Forelimb muscle (tissue), 1 donor: ENCODE measurements around the gene METAP2. TPM values are rescaled to one million over a fixed set of nuclear protein-coding genes. Genes with fewer than 3 reads are reported as not detected.

Experiments used
- DNase-seq: peaks from one replicate; pipeline ENCODE4 v3.0.0-alpha.2; 2013; ENCODE audit warnings: low read depth
- polyA plus RNA-seq: library from polyadenylated mRNA; unstranded; fragments of 120-200 nt; gene quantifications from one replicate; pipeline ENCODE4 v1.2.1, GENCODE V29; 2013; ENCODE audit not compliant: insufficient read length

The METAP2 gene
- polyA plus RNA-seq, 1 donor, result 123 TPM

DNA sequence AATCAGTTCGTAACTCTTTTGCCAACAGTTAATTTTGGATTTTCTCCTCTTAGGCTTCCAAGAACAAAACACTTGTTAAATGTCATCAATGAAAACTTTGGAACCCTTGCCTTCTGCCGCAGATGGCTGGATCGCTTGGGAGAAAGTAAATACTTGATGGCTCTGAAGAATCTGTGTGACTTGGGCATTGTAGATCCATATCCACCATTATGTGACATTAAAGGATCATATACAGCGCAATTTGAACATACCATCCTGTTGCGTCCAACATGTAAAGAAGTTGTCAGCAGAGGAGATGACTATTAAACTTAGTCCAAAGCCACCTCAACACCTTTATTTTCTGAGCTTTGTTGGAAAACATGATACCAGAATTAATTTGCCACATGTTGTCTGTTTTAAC, 39.6 kb downstream of the METAP2 start:
- no peak for DNase-seq

DNA sequence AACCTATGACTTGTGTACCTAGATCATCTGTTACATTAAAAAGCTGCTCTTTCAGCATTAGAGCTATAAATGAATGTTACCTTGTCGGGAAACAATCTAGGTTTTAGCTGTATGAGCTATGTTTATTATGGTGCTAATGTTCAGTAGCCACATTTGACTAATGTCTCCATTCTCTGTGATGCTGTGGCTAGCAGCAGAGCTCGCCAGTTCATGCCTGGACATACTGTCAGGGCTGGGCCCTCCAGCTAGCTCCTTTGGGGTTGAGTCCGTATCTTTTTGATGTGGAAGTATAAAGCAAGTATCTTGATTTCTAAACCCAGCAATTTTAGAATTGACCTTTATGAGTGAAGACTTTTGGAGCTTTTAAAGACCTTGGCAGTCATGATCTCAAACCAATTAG, 41.2 kb downstream of the METAP2 start:
- DNase-seq, result no peak

DNA sequence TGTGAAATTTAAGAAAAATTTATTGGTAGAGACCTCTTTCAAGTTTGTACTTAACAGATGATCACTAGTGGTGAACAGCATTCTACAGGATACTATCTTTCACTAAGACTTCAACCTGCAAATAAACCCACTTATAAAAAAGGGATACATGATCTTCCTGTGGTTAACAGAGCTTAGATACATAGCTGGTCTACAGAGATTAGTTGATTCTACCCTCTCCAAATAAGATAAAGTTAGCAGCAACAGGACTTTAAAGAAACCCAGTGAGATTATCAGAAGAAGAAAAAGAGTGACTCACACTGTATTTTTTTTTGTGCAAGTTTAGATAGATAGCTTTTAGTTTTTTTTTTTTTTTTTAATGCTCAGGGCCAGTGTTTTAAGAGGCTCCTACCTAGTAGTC, 42.8 kb downstream of the METAP2 start:
- DNase-seq, result no peak

DNA sequence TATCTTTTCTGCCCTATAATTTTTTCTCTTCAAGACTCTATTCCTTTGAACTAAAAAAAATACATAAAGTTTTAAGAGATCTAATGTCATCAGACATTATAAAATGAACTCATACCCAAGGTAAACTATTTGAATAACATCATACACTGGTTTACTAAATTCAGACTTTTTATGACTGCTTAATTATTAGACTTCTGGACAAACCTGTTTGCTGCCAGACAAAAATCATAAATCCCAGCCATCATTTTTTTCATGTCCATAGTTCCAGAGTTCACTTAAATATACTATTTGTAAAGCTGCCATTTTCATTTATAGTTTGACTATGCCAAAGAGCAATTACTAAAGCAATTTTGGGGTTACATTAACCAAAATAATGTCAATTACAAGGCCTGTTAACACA, 43.3 kb downstream of the METAP2 start:
- DNase-seq, result no peak

DNA sequence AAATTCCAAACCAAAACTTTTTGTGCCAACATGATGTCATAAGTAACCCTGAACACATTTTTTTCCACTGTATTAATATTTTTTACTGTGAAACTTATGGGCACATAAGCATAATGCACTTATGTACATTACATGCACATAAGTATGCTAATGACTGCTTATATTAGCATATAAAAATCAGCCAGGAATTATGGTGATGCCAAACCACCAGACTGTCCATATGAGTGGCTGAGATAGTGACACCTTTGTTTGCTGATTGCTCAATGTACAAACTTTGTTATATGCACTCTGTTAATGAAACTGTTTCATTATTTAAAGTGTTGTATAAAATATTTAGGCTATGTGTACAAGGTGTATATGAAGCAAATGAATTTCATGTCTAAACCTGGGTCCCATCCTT, 45.0 kb downstream of the METAP2 start:
- no peak for DNase-seq

DNA sequence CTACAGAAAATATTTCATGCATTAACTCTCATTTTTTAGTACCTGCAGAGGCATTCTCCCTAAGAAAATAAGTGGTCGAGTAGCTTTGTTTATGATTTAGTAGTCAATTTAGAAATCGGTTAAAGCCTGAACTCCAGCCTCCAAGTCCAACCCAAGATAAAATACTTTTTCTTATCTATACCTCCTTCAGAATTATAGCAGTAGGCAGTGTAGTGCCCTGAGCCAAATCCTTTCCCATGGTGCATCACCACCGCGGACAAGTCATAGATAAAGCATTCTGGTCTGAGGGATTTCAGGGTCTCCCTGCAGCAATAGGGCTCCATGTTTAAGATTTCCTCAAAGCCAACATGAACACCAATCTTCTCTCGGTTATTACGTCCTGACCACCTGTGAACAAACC, 46.9 kb downstream of the METAP2 start:
- no peak for DNase-seq

DNA sequence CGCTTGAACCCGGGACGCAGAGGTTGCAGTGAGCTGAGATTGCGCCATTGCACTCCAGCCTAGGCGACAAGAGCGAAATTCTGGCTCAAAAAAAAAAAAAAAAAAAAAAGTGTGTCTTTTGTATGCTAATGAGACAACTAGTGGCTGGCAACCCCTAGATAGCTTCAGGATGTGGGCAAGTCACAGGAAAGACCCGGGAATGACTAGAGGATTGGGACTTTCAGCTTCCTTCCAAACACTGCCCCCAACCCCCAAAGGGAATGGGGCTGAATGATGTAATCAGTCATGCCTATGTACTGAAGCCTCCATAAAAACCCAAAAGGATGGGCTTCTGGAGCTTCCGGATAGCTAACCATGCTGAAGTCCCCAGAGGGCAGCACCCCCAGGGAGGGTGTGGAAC, 48.7 kb downstream of the METAP2 start:
- no peak for DNase-seq

DNA sequence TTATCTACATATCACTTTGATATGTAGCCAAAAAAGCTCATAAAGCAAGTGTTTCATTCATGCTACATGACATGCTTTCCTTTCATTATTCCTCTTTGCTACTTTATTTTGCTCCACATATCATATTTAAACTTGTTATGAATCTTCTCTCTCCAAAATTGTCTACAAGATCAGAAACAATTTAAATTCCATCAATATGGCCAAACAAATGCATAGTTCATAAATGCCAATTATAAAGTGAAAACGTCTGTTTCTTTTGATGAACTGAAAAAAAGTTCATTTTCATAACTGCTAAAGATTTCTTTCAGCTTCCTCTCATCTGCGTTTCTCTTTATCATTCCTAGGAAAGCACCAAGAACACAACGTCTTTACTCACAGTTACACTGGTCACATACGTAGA, 54.5 kb downstream of the METAP2 start:
- DNase-seq, result no peak

DNA sequence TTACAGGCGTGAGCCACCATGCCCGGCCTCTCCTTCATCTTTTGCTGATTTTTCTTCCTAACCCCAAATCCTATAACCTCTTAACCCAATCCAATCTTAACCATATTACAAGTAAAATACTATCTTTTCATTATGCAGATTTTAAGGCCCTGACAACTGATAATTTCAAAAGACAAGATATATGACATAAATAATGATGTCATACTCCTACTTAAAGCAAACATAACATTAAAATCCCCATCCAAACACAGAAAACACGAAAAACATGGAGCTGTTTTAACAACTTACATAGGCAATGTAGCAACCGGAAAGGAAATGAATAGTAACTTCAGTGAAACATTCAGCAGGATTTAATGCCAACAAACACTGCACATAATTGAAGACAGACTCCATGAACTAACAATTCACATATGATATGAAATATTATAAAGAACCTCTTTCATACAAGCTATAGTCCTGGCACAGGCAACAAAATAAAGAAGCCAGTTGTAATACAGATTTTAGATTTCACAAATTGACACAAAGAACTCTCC, 55.8 kb downstream of the METAP2 start:
- DNase-seq, result no peak

DNA sequence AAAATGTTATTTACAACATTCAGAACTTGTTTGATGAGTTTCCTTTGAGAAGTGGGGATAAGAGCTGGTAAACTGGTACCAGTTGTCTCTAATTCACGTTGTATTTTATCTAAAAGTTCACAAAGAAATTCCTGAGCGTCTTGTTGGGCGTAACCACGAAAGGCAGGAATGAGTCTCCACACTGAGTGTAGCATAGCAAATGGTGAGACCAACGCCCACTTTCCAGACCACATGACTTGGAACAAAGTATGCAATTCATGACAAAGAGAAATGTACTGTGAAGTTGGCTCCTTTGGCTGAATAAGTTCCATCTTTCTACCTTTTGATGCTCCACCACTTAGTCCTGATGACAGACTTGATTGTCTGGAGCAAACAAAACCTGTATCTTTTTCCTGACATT, 58.9 kb downstream of the METAP2 start:
- no peak for DNase-seq

DNA sequence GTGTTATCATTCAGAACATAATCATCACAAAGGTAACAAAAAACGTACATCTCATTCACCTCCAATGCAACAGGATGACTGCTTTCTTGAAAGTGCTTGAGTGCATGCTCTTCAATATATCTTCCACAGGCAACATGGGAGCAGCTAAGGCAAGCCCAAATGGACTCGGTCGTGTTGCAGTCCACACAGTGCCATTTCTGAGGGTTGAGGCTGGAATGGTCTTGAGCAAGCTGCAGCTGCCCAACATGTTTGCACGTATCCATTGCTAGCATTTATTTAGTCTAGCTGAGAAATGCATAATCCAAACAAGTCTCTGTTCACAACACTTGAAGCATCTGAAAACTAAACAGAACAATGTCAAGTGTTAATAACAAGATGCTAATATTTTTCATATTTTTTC, 60.0 kb downstream of the METAP2 start:
- DNase-seq, result no peak

DNA sequence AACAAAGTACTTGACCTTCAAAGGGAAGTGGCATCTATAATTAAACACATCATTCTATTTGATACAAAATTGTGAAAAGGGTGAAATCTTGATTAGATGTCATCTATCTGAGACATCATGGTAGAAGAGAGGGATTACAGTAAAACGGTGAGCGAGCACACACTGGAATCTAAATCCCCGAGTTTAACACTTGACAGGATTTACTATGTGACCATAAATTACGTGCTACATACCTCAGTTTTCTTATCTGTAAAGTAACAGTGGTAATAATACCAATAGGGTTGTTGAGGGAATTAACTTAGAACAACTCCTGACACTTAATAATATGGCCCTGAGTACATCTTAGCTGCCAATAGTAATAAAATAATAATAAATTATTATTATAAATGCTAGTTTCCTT, 64.1 kb downstream of the METAP2 start:
- no peak for DNase-seq

DNA sequence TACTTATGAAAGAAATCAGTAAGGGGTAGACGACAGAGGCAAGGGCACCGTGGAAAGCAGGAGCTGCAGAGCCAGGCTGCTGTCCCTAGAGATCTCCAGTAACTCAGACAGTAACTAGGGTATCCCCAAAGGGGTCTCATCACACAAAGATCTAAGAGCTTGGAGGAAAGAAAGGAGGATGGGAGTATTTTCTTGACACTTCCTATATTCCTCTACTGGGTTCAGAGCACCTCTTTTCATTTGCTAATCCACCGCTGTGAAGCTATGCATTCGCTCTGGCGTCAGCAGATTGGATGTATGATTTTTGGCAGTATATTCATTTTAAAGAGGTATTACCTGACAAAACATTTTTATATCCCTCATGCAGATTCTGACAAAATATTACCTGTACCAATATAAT, 64.7 kb downstream of the METAP2 start:
- no peak for DNase-seq

DNA sequence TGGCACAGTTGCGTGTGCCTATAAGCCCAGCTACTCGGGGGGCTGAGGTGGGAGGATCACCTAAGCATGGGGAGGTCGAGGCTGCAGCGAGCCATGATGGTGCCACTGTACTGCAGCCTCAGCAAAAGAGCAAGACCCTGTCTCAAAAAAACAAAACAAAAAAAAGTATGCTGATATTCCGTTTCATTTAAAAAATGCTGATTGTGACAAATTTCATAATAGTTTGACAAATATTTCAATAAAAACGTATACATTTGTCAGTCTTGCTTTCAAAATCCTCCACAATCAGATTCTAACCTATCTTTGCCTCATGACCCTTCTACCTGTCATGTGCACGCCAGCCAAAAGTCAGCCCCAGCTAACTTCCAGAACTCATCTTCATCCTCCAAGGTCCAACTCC, 67.5 kb downstream of the METAP2 start:
- DNase-seq, result no peak

DNA sequence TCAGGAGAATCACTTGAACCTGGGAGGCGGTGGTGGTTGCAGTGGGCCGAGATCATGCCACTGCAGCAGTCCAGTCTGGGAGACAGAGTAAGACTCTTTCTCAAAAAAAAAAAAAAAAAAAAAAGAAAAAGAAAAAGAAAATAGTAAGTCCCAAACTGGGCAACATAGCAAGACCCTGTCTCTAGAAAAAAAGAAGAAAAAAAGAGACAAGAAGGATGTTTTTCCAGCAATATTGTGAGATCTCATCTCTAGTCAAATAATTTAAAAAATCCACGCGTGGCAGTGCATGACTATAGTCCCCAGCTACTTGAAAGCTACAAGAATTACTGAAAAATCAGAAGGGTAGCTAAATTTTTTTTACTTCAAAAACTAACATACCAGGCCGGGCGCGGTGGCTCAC, 69.4 kb downstream of the METAP2 start:
- no peak for DNase-seq

DNA sequence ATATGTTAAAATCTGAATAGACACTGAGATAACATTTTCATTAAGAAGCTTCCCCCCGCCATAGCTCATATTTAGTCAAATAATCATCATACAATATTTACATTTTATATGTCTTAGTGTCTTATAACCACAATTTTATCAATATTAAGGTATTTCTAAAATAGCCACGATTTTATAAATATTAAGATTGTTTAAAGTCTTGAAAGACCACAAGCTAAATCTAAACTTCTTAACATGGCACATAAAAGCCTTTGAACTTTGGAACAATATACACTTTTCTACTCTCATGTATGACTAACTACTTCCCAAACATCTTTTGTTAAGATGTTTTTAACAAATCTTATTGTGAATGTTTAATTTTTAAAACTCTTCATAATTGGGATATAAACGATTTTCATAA, 70.8 kb downstream of the METAP2 start:
- DNase-seq, result no peak

DNA sequence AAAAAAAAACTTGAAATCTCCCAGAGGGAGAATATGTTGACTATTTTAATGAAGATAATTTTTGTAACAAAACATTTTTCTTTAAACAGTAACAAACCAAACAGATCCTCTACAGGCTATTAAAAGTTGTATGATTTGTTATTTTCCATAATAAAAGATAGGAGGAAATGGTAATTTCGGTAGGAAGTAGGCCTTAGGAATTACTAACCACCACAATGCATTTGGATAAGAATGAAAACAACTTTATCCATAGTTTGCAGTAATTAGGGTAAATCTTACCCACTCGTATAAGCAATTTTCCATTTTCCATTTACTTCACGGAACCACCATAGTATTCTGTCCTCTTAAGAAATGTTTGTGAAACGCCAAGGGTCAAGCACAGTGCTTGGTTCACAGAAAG, 71.4 kb downstream of the METAP2 start:
- DNase-seq, result no peak

DNA sequence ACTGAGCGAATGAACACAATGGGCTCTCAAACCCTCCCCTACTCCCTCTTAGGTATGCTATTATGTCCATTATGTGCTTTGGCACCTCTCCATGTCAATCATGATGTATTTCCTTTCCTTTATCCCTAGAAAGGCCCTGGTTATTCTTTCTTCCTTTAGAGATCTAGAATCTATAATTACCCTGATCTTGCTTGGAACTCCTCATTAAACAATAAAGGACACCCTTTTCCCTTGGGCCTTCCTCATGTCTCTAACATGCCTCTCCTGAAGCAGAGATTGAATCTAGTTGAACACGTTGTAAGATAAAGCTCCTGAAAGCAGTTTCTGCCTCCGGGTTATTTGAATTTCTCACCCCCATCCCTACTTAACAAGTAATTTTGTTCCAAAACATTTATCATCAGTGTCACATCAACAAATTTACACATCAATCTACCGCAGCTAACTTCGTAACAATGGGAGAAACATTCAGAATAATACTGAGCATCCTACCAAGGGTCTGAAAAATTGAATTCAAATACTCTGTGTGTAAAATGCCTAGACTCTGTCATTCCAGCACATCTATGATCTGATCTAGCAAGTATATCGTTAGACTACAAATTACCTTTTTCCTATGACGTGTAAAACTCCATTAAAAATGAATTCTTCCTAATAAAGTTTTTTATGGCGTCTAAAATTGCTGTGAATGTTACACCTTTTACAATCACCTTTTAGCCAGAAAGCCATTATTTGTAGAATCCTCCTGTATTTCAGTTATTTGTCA, 72.0 kb downstream of the METAP2 start:
- DNase-seq, result no peak

DNA sequence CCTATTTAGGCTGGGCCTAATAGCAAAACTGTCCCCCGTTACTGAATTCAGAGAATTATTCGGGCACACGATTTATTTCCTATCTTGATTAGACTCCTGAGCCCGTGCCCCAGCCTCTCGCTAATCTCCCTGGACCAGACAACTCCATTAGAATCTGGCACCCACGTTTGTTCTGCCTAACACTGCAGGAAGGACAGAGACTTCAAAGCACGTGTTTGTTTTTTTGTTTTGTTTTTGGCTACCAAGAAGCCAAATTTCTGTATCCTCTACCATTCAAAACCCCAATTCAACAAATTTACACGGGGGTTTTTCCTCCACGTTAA, 72.5 kb downstream of the METAP2 start:
- no peak for DNase-seq

DNA sequence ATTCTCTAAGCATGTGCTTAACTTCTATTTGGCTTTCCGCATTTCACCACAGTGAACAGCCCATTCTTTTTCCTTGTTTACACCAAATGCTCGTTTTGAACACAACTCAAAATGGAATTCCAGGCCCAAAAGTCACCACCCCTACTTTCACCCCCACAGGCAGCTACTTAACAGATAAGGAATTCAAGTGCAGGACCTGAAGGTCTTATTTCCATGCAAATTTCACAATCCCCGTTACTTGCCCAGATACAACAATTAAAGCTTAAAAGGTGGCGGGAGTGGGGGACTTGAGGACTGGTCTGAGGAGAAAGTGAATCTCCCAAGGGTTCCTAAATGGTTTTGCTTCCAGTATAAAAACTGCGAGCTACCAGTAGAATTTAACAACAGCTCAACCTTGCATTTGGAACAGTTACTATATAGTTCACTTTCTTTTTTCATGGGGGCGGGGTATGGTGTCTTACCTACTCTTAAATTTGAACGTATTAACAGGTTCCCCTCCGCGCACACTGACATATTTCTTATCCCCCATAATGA, 73.6 kb downstream of the METAP2 start:
- DNase-seq, result no peak

DNA sequence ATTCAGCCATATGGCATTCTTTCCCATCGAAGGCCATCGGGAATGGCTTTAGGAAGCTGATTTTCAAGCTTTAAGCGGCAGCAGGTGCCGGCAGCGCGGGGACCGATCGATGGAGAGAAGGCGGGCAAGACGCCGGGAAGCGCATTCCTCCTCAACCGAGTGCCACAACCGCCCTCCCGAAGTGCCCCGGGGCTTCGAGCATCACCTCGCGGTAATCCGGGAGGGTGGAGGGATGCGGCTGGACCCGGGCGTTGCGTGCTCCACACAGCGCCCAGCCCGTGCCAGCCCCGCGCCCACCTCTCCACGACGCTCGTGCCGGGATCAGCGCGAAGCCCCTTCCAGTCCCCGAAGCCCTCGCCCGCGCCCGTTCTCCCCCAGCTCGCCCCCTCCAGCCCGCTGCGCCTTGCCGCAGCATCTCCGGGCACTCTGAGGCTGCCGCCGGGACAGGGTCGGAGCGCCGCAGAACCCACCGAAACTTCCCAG, 74.1 kb downstream of the METAP2 start:
- DNase-seq, result no peak

DNA sequence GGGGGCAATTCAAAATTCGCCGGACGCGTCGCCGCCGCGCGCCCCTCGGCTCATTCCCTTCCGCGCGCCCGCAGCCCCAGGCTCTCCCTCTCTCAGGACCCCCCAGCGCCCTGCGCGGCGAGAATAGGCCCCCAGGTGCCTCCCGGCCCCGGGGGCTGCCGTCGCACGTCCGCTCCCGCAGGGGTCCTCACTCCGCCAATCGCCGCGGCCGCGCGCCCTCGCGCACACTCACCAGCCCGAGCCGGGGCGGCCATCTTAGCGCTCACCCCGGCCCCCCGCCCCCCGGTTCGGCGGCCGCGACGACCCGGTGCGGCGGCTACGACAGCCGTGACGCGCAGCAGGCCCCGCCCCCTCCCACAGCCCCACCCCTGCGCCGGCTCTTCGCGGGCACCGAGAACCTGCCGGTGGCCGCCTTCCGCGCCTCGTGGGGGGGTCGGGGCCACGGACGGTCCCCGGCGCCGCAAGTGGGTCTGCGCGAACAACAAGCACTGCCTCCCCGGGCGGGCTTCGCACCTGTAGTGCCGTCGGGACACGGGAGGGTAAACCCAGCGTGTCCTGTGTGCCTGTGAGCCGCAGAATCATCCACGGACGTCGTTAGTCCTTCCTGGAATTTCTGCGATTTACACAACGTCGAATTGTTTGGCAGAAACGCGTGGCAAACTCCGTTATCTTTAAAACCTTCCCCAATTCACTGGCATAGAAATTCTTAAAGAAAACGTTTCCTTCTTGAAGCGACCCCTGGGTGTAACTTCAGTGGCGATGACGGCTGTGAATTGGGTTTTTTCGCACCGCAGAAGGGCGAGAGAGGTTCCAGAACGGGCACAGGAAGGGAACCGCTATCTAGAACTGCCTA, 74.8 kb downstream of the METAP2 start:
- no peak for DNase-seq
